Measurements from ENCODE around the gene SLC44A5.
"Not testable (repeated sequence)": the region's sequence is repeated elsewhere in the genome, so short reads cannot be mapped to it uniquely, and the experiment has no call there.

Gene SLC44A5

GRCh38 chr1:75198163-75198562 lies 412.8 kb downstream of the SLC44A5 start:
- H3K27me3 Mint-ChIP-seq (ENCODE audit: low read depth, poor library complexity): peaks cover 9% of the 10 kb centered on the region
- no peak for DNase-seq
- TF ChIP-seq CTCF (IDR thresholded peaks at IDR 0.05): no peak
- no peak overlapping the region for H3K27ac Mint-ChIP-seq
- no peaks in the 10 kb centered on the region for H3K36me3 Mint-ChIP-seq (ENCODE audit: low read depth)
- no peak overlapping the region for H3K4me3 Mint-ChIP-seq
- H3K4me1 Mint-ChIP-seq: no peaks in the 10 kb centered on the region
- no peaks in the 10 kb centered on the region for H3K9me3 Mint-ChIP-seq

GRCh38 chr1:75188892-75189291 lies 422.0 kb downstream of the SLC44A5 start:
- Mint-ChIP-seq H3K9me3 (no peaks in the 10 kb centered on the region), H3K4me1 (no peaks in the 10 kb centered on the region), H3K36me3 (ENCODE audit: low read depth) (no peaks in the 10 kb centered on the region), H3K27ac (no peak overlapping the region), H3K27me3 (ENCODE audit: low read depth, poor library complexity) (peaks cover 37% of the 10 kb centered on the region), H3K4me3 (no peak overlapping the region)
- no peak for TF ChIP-seq CTCF (IDR thresholded peaks at IDR 0.05)
- no peak for DNase-seq

- not testable (repeated sequence) for H3K27ac Mint-ChIP-seq; H3K4me1 Mint-ChIP-seq; H3K36me3 Mint-ChIP-seq (ENCODE audit: low read depth); H3K4me3 Mint-ChIP-seq; DNase-seq
- Mint-ChIP-seq H3K9me3 (peaks cover 49% of the 10 kb centered on the region), H3K27me3 (ENCODE audit: low read depth, poor library complexity) (peaks cover 17% of the 10 kb centered on the region)
Measured at GRCh38 chr1:75181214-75181955, 429.5 kb downstream of the SLC44A5 start.

- TF ChIP-seq CTCF (IDR thresholded peaks at IDR 0.05): no peak
- no peaks in the 10 kb centered on the region for H3K4me1 Mint-ChIP-seq
- H3K36me3 Mint-ChIP-seq (ENCODE audit: low read depth): no peaks in the 10 kb centered on the region
- no peak for DNase-seq
- H3K27ac Mint-ChIP-seq: no peak overlapping the region
- H3K27me3 Mint-ChIP-seq (ENCODE audit: low read depth, poor library complexity): peaks cover 4% of the 10 kb centered on the region
- H3K4me3 Mint-ChIP-seq: no peak overlapping the region
- H3K9me3 Mint-ChIP-seq: peaks cover 21% of the 10 kb centered on the region
Measured at GRCh38 chr1:75174031-75174760, 436.7 kb downstream of the SLC44A5 start.

GRCh38 chr1:75172556-75172955 lies 438.4 kb downstream of the SLC44A5 start:
- DNase-seq: no peak
- no peak overlapping the region for H3K27ac Mint-ChIP-seq
- H3K27me3 Mint-ChIP-seq (ENCODE audit: low read depth, poor library complexity): peaks cover 2% of the 10 kb centered on the region
- H3K4me3 Mint-ChIP-seq: no peak overlapping the region
- no peaks in the 10 kb centered on the region for H3K36me3 Mint-ChIP-seq (ENCODE audit: low read depth)
- H3K4me1 Mint-ChIP-seq: no peaks in the 10 kb centered on the region
- TF ChIP-seq CTCF (IDR thresholded peaks at IDR 0.05): no peak
- H3K9me3 Mint-ChIP-seq: peaks cover 16% of the 10 kb centered on the region

- TF ChIP-seq CTCF (IDR thresholded peaks at IDR 0.05): no peak
- DNase-seq: no peak
Measured at GRCh38 chr1:75171876-75172275, 439.0 kb downstream of the SLC44A5 start.

More at GRCh38 chr1:75171876-75172275, 439.0 kb downstream of the SLC44A5 start:
- no peak overlapping the region for H3K27ac Mint-ChIP-seq
- peaks cover 2% of the 10 kb centered on the region for H3K27me3 Mint-ChIP-seq (ENCODE audit: low read depth, poor library complexity)
- no peaks in the 10 kb centered on the region for H3K4me1 Mint-ChIP-seq
- no peak overlapping the region for H3K4me3 Mint-ChIP-seq
- peaks cover 9% of the 10 kb centered on the region for H3K9me3 Mint-ChIP-seq
- H3K36me3 Mint-ChIP-seq (ENCODE audit: low read depth): no peaks in the 10 kb centered on the region
